ENCODE data around the gene SP1.
"Not testable (repeated sequence)": the region's sequence is repeated elsewhere in the genome, so short reads cannot be mapped to it uniquely, and the experiment has no call there.

The SP1 gene

GRCh38 chr12:53380104-53380793 is at the start of gene SP1:
Gene SP1, plus strand, starts transcription at chr12:53380176. Its CDS starts 116 bp downstream, at chr12:53380292.
- DNase-seq (ENCODE audit: low read depth, low spot score), result peak; percentile 87

- no peak for DNase-seq (ENCODE audit: low read depth, low spot score)
Measured at GRCh38 chr12:53330671-53331070, 49.3 kb upstream of the SP1 start.

GRCh38 chr12:53332339-53332738 is 47.6 kb upstream of the SP1 start:
- not testable (repeated sequence) for DNase-seq (ENCODE audit: low read depth, low spot score)

GRCh38 chr12:53332744-53333143 is 47.2 kb upstream of the SP1 start:
- DNase-seq (ENCODE audit: low read depth, low spot score), result no peak

- no peak for DNase-seq (ENCODE audit: low read depth, low spot score)
Measured at GRCh38 chr12:53333289-53333688, 46.7 kb upstream of the SP1 start.

GRCh38 chr12:53333845-53334244 is 46.1 kb upstream of the SP1 start:
- no peak for DNase-seq (ENCODE audit: low read depth, low spot score)

- DNase-seq (ENCODE audit: low read depth, low spot score), result no peak
Measured at GRCh38 chr12:53334822-53335221, 45.2 kb upstream of the SP1 start.

- DNase-seq (ENCODE audit: low read depth, low spot score), result peak; percentile 40
Measured at GRCh38 chr12:53336181-53336681, 43.7 kb upstream of the SP1 start, which contains the start of gene SP7. Gene SP7, minus strand, starts transcription at chr12:53336354. Its CDS starts 708 bp downstream, at chr12:53335646.

GRCh38 chr12:53338017-53338416 is 42.0 kb upstream of the SP1 start:
- peak; percentile 47 for DNase-seq (ENCODE audit: low read depth, low spot score)

- DNase-seq (ENCODE audit: low read depth, low spot score), result peak; percentile 67
Measured at GRCh38 chr12:53338916-53339315, 41.1 kb upstream of the SP1 start.

GRCh38 chr12:53340398-53340797 is 39.6 kb upstream of the SP1 start:
- no peak for DNase-seq (ENCODE audit: low read depth, low spot score)

GRCh38 chr12:53343449-53343848 is 36.5 kb upstream of the SP1 start:
- DNase-seq (ENCODE audit: low read depth, low spot score), result no peak

GRCh38 chr12:53343969-53344368 is 36.0 kb upstream of the SP1 start:
- no peak for DNase-seq (ENCODE audit: low read depth, low spot score)

GRCh38 chr12:53344487-53344823 is 35.5 kb upstream of the SP1 start:
- no peak for DNase-seq (ENCODE audit: low read depth, low spot score)

GRCh38 chr12:53344824-53345485 is 35.0 kb upstream of the SP1 start:
- peak; percentile 85 for DNase-seq (ENCODE audit: low read depth, low spot score)

GRCh38 chr12:53345486-53346188 is 34.3 kb upstream of the SP1 start:
- no peak for DNase-seq (ENCODE audit: low read depth, low spot score)

GRCh38 chr12:53346491-53346890 is 33.5 kb upstream of the SP1 start:
- no peak for DNase-seq (ENCODE audit: low read depth, low spot score)

- DNase-seq (ENCODE audit: low read depth, low spot score), result no peak
Measured at GRCh38 chr12:53347905-53348304, 32.1 kb upstream of the SP1 start.

GRCh38 chr12:53352331-53353256 is 27.4 kb upstream of the SP1 start:
- peak; percentile 96 for DNase-seq (ENCODE audit: low read depth, low spot score)

GRCh38 chr12:53353257-53353655 is 26.7 kb upstream of the SP1 start:
- DNase-seq (ENCODE audit: low read depth, low spot score), result no peak

- DNase-seq (ENCODE audit: low read depth, low spot score), result no peak
Measured at GRCh38 chr12:53355121-53355520, 24.9 kb upstream of the SP1 start.

Data from ELF-1 (cell line).